IMR-90 (cell line): ENCODE data around the gene PARD3. TPM values are rescaled to one million over a fixed set of nuclear protein-coding genes. Genes with fewer than 3 reads are reported as not detected.

Experiments used
- ATAC-seq: fragments of 200-7000 bp; cut with Tn5 transposase; 2 replicates; pipeline ENCODE4 v1.9.1; 2020; ENCODE audit warnings: low read depth, mild to moderate bottlenecking, moderate library complexity
- BruUV-seq: library from RNA; stranded (reverse); fragments of 400-500 nt; replicated peaks from 2 replicates; lab custom pipeline; 2021; lab: Mats Ljungman, UMichigan
- CTCF ChIA-PET: fragments of 300-600 bp; formaldehyde crosslinking; extraction: SDS; loops from one replicate; lab custom pipeline; 2021; ENCODE audit warnings: antibody characterized with exemption; lab: Yijun Ruan, JAX
- POLR2A ChIA-PET: fragments of 300-600 bp; sonication (Branson Sonifier 250); formaldehyde crosslinking; loops from one replicate; lab custom pipeline; 2022; ENCODE audit warnings: antibody characterized with exemption; ENCODE audit not compliant: unreplicated experiment; lab: Charles Lee
- DNase-seq: peaks from one replicate; pipeline ENCODE4 v3.0.0; 2013
- H2AFZ ChIP-seq: replicated peaks from 2 replicates; pipeline ENCODE3; 2013; ENCODE audit warnings: low read length, mild to moderate bottlenecking; ENCODE audit not compliant: poor library complexity
- H2AK5ac ChIP-seq: 2 replicates; pipeline ENCODE4 v1.6.1; 2013; ENCODE audit warnings: low read depth, low read length, inconsistent platforms
- H2AK9ac ChIP-seq: replicated peaks from 2 replicates; pipeline ENCODE3; 2013; ENCODE audit warnings: mild to moderate bottlenecking, low read depth, low read length, moderate library complexity; ENCODE audit not compliant: poor library complexity
- H2BK120ac ChIP-seq: 2 replicates; pipeline ENCODE4 v1.6.1; 2013; ENCODE audit warnings: low read depth, low read length, inconsistent platforms
- H2BK15ac ChIP-seq: 3 replicates; pipeline ENCODE4 v1.6.1; 2013; ENCODE audit warnings: low read depth, low read length, inconsistent platforms
- H2BK20ac ChIP-seq: 2 replicates; pipeline ENCODE4 v1.6.1; 2013; ENCODE audit warnings: low read depth, mild to moderate bottlenecking, inconsistent platforms, low read length, moderate library complexity
- H2BK5ac ChIP-seq: 2 replicates; pipeline ENCODE4 v1.6.1; 2013; ENCODE audit warnings: mild to moderate bottlenecking, low read depth, low read length, inconsistent platforms; ENCODE audit not compliant: poor library complexity, severe bottlenecking
- H3K14ac ChIP-seq: replicated peaks from 2 replicates; pipeline ENCODE4 v1.6.1; 2013; ENCODE audit warnings: low read depth, low read length, inconsistent platforms
- H3K18ac ChIP-seq: 2 replicates; pipeline ENCODE4 v1.6.1; 2013; ENCODE audit warnings: low read depth, low read length, control low read depth
- H3K23ac ChIP-seq: 2 replicates; pipeline ENCODE4 v1.6.1; 2013; ENCODE audit warnings: low read depth, low read length, inconsistent platforms
- H3K27ac ChIP-seq: 2 replicates; pipeline ENCODE4 v1.5.1; 2013; ENCODE audit warnings: mild to moderate bottlenecking, control low read depth, low read length; ENCODE audit not compliant: insufficient read depth
- H3K27me3 ChIP-seq: 2 replicates; pipeline ENCODE4 v1.6.1; 2013; ENCODE audit warnings: low read length; ENCODE audit not compliant: control insufficient read depth, insufficient read depth
- H3K36me3 ChIP-seq: 2 replicates; pipeline ENCODE4 v1.6.1; 2013; ENCODE audit warnings: low read length, mixed read lengths; ENCODE audit not compliant: control insufficient read depth, insufficient read depth
- H3K4ac ChIP-seq: 2 replicates; pipeline ENCODE4 v1.6.1; 2013; ENCODE audit warnings: low read depth, low read length, inconsistent platforms
- H3K4me1 ChIP-seq: 2 replicates; pipeline ENCODE4 v1.6.1; 2013; ENCODE audit warnings: low read length, mixed read lengths; ENCODE audit not compliant: control insufficient read depth, insufficient read depth
- H3K4me2 ChIP-seq: 2 replicates; pipeline ENCODE4 v1.6.1; 2013; ENCODE audit warnings: low read depth, mild to moderate bottlenecking, control low read depth, low read length, moderate library complexity
- H3K4me3 ChIP-seq: 2 replicates; pipeline ENCODE4 v1.5.1; 2013; ENCODE audit warnings: low read depth, mild to moderate bottlenecking, control low read depth, low read length, moderate library complexity; ENCODE audit not compliant: insufficient read depth
- H3K56ac ChIP-seq: 2 replicates; pipeline ENCODE4 v1.6.1; 2013; ENCODE audit warnings: low read length, inconsistent platforms; ENCODE audit not compliant: insufficient read depth; ENCODE audit errors: extremely low read depth
- H3K79me1 ChIP-seq, 2 experiments: 2 replicates each; pipeline ENCODE4 v1.6.1; 2013; ENCODE audit warnings: low read length in 2 of 2, inconsistent platforms in 1 of 2, low read depth in 1 of 2
- H3K9ac ChIP-seq: 2 replicates; pipeline ENCODE4 v1.6.1; 2013; ENCODE audit warnings: low read depth, low read length, control low read depth
- H3K9me1 ChIP-seq: 2 replicates; pipeline ENCODE4 v1.6.1; 2013; ENCODE audit warnings: low read length, inconsistent platforms; ENCODE audit not compliant: insufficient read depth
- H3K9me3 ChIP-seq: 2 replicates; pipeline ENCODE4 v1.6.1; 2013; ENCODE audit warnings: low read length; ENCODE audit not compliant: control insufficient read depth, insufficient read depth
- H4K20me1 ChIP-seq: 2 replicates; pipeline ENCODE4 v1.6.1; 2013; ENCODE audit warnings: low read length, inconsistent platforms; ENCODE audit not compliant: insufficient read depth
- H4K5ac ChIP-seq: 2 replicates; pipeline ENCODE4 v1.6.1; 2013; ENCODE audit warnings: mild to moderate bottlenecking, low read depth, low read length, control low read depth
- H4K8ac ChIP-seq, 2 experiments: 2 replicates each; pipeline ENCODE4 v1.6.1; 2013; ENCODE audit warnings: low read depth in 2 of 2, low read length in 2 of 2, control low read depth in 1 of 2, inconsistent platforms in 1 of 2
- H4K91ac ChIP-seq: 2 replicates; pipeline ENCODE4 v1.6.1; 2013; ENCODE audit warnings: low read depth, low read length, inconsistent platforms; ENCODE audit not compliant: insufficient read depth
- CEBPB ChIP-seq: IDR thresholded peaks from 2 replicates; pipeline ENCODE4 v1.6.1; 2012; ENCODE audit warnings: low read depth, low read length, improper control_type of control experiment
- WGBS, 2 experiments: methylation state at CpG; one replicate each; pipeline versions ENCODE4 v1.1.5 to v1.1.7; 2013; ENCODE audit warnings: missing lambda C conversion rate in 2 of 2; ENCODE audit not compliant: insufficient read length in 1 of 2; ENCODE audit errors: extremely low coverage in 2 of 2; 5-methylcytosine and 5-hydroxymethylcytosine counted together
- dilution Hi-C: fragments of 300-500 bp; cut with HindIII; formaldehyde crosslinking; loops from one replicate; pipeline ENCODE4 v1.14.3; 2018; ENCODE audit warnings: low sequenced_read_pairs; ENCODE audit not compliant: unreplicated experiment
- in situ Hi-C: fragments of 300-500 bp; cut with MboI; formaldehyde crosslinking; loops from 3 replicates; pipeline ENCODE4 v1.14.3; 2019; ENCODE audit warnings: low sequenced_read_pairs, inconsistent platforms, mixed read lengths
- intact Hi-C: fragments of 100-400 bp; cut with micrococcal nuclease; formaldehyde crosslinking; loops from 2 replicates; pipeline ENCODE4 v1.10.0; 2022
- polyA plus RNA-seq, 3 experiments: library from polyadenylated mRNA; depleted of rRNA; stranded (reverse); fragments of >200 nt; gene quantifications; 2 replicates each; pipeline ENCODE4 v1.2.3, GENCODE V29; 2012; ENCODE audit warnings: low replicate concordance in 1 of 3
- total RNA-seq: library from RNA; depleted of rRNA; stranded (reverse); fragments of >200 nt; gene quantifications from 2 replicates; pipeline ENCODE4 v1.2.3, GENCODE V29; 2012
- TF ChIP-seq, protein P1 (sequence below): conservative IDR thresholded peaks from 2 replicates; pipeline ENCODE4 v1.5.1; 2012; ENCODE audit warnings: mild to moderate bottlenecking, low read depth, low read length, improper control_type of control experiment

PARD3 gene
- total and polyA plus RNA-seq, 2 of the 4 experiments (the other 2 are of a cell fraction), result 14.6 to 37.5 TPM

DNA sequence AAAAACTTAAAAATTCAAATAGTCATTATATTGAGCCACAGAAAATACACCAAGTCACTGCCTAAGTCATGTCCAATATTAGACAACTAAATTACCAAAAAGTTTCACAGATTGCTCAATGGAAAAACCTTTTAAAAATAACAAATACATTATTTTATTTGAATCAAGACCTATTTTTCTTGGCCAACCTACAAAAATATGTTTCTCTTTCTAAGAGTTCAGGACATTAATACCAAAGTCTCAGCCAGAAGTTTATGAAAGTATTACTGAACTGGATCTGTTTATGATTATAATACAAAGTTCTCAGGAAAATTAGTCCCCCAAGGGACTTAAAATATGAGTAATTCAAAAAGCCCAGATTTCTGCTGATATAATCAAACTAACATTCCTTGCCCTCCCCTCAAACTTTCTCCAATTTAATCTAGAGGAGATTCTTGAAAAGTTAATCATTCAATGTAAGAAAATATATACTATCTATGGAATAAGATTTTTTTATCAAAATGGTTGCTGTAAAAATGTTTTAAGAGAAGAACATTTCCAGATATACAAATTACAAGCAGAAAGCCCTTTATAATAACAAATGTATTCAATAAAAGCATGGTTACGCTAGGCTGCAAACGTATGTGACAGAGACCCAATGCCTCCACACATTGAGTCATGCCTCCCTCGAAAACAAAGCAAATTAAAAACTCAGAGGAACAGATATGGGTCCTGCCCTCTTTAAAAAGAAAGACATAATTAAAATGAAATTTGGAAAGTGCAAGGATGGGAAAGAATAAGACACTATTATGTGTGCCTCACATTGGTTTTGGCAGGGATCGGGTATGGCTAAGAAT is 381.6 kb downstream of the PARD3 start:
- Histone ChIP-seq H3K23ac (no peak overlapping the region), H3K36me3 (no peaks in the 10 kb centered on the region), H2AK5ac (0 out of 2 replicates have a peak overlapping the region, but pooled peaks have one; percentile 31), H3K27me3 (no peaks in the 10 kb centered on the region), H3K14ac (no peak overlapping the region; the same call in 1 of the 2 replicates), H2AK9ac (peak overlapping the region; percentile 11), H4K91ac (no peak overlapping the region; the same call in 1 of the 2 replicates), H3K18ac (no peak overlapping the region; the same call in 1 of the 2 replicates), H3K27ac (no peak overlapping the region; the same call in 1 of the 2 replicates), H3K9me1 (peaks cover 8% of the 10 kb centered on the region), H4K8ac (no peak overlapping the region), H3K4ac (peak overlapping the region; percentile 33; the same call in 1 of the 2 replicates), H2AFZ (no peak overlapping the region), H3K56ac (no peak overlapping the region), H3K4me2 (no peak overlapping the region; the same call in 1 of the 2 replicates), H2BK15ac (no peak overlapping the region), H3K4me1 (peaks cover 5% of the 10 kb centered on the region; the same call in 1 of the 2 replicates), H2BK20ac (no peak overlapping the region), H4K5ac (no peak overlapping the region), H2BK120ac (no peak overlapping the region), H3K79me1 (peaks cover 6% of the 10 kb centered on the region in 2 experiments; a peak in 2 of 4 replicates), H3K9ac (no peak overlapping the region; the same call in 1 of the 2 replicates), H3K4me3 (no peak overlapping the region), H2BK5ac (no peak overlapping the region), H3K9me3 (no peaks in the 10 kb centered on the region), H4K20me1 (0 out of 2 replicates have a peak, but pooled peaks cover 4% of the 10 kb centered on the region)
- ChIA-PET POLR2A (no interaction called here), CTCF (no interaction called here)
- ATAC-seq (peak; percentile 55), DNase-seq (peak; percentile 77)
- in situ Hi-C loops, result no loop called here
- dilution Hi-C loops, result no loop called here
- intact Hi-C loops, result no loop called here
- BruUV-seq, result no TSS peak
- TF ChIP-seq CEBPB, result peak; percentile 42
- TF ChIP-seq, protein P1, sequence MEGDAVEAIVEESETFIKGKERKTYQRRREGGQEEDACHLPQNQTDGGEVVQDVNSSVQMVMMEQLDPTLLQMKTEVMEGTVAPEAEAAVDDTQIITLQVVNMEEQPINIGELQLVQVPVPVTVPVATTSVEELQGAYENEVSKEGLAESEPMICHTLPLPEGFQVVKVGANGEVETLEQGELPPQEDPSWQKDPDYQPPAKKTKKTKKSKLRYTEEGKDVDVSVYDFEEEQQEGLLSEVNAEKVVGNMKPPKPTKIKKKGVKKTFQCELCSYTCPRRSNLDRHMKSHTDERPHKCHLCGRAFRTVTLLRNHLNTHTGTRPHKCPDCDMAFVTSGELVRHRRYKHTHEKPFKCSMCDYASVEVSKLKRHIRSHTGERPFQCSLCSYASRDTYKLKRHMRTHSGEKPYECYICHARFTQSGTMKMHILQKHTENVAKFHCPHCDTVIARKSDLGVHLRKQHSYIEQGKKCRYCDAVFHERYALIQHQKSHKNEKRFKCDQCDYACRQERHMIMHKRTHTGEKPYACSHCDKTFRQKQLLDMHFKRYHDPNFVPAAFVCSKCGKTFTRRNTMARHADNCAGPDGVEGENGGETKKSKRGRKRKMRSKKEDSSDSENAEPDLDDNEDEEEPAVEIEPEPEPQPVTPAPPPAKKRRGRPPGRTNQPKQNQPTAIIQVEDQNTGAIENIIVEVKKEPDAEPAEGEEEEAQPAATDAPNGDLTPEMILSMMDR, result no peak
- 100% methylated on average over 1 of the region's 4 CpGs; no CpG with 5 or more reads in 1 of the 2 experiments for WGBS, 2 experiments
